Vagina (tissue), 2 donors: ENCODE results near the gene CCDC122.

Experiments used
- CTCF ChIP-seq, 3 experiments: fragments of 450-650 bp in 2 of 3; fragments of 200-600 bp in 1 of 3; sonication (generic) in 1 of 3; IDR thresholded peaks; one replicate each; pipeline ENCODE4 v1.5.1; 2017 to 2019; ENCODE audit warnings: antibody characterized with exemption in 3 of 3, mild to moderate bottlenecking in 2 of 3, moderate library complexity in 2 of 3
- POLR2A ChIP-seq, 2 donors: fragments of 450-650 bp; IDR thresholded peaks; one replicate each; pipeline ENCODE4 v1.6.1; 2017; ENCODE audit warnings: antibody characterized with exemption in 2 of 2, mild to moderate bottlenecking in 2 of 2, moderate library complexity in 2 of 2

DNA sequence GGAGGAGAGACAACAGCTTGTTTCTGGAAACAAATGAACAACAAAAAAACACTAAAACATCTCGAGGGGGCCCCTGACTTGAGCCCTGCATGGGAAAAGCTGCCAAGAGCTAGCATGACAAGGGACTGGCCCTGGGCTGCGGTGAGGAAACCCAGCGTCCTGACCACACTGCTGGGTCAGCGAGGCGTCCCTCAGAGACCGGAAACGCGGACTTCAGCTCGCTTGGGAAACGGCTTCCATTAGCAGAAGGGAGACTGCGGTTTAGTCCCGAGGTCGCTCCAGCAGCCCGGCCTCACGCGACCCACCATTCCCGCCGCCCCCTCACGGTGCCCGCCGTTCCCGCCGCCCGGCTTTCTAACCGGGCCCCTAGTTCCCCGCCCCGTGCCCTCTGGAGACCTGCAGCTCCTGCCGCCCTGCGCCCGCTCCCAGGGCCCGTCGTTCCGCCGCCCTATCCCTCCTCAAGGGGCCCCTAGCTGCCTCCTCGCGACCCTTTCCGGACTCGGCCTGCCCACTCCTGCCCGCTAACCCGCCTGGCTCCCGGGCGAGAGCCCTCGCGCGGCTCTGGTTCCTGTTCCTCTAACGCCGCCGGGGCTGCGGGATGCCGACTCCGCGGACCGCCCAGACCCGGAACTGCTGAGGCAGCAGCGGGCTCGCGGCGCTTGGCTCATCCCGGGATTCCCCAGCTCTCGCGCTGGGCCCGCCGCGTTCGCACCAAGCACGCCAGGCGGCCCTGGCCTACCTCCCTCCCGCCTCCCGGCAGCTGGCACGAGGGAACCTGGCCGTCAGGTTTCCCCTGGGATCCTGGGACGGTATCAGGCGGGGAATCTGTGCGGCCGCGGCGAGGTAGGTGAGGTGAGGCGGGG is at the start of gene CCDC122:
- TF ChIP-seq CTCF (IDR thresholded peaks at IDR 0.05) (no peak), POLR2A (IDR thresholded peaks at IDR 0.05) (peak in 1 of 2 donors; percentile 30)
